ENCODE results near the gene LRP8. TPM values are rescaled to one million over a fixed set of nuclear protein-coding genes. Genes with fewer than 3 reads are reported as not detected.

The LRP8 gene
- total RNA-seq, 1 experiment from 2014 or later = 56.3 TPM

DNA sequence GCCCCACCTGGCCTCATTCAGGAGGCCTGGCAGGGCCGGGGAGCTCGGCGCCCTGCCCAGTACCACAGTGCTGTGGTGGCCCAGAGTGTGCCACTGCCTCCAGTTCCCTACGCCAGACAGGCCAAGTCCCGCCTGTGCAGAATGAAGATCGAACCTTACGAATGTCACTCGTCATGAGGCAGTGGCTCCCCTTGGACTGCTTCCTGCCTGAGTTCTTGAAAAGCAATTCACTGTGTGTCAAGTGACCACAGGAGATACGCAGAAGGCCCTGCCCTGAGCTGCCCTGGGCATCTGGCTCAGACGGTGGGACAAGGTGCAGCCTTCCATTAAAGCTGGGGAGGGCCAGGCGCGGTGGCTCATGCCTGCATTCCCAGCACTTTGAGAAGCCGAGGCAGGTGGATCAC lies 49.6 kb upstream of the LRP8 start (continued):
- TF ChIP-seq, protein P1, sequence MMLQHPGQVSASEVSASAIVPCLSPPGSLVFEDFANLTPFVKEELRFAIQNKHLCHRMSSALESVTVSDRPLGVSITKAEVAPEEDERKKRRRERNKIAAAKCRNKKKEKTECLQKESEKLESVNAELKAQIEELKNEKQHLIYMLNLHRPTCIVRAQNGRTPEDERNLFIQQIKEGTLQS (IDR thresholded peaks at IDR 0.05) = no peak
- TF ChIP-seq SP1 (IDR thresholded peaks at IDR 0.05; ENCODE audit: low read depth) = no peak
- TF ChIP-seq ZFX (IDR thresholded peaks at IDR 0.05) = no peak
- TF ChIP-seq, protein P2, sequence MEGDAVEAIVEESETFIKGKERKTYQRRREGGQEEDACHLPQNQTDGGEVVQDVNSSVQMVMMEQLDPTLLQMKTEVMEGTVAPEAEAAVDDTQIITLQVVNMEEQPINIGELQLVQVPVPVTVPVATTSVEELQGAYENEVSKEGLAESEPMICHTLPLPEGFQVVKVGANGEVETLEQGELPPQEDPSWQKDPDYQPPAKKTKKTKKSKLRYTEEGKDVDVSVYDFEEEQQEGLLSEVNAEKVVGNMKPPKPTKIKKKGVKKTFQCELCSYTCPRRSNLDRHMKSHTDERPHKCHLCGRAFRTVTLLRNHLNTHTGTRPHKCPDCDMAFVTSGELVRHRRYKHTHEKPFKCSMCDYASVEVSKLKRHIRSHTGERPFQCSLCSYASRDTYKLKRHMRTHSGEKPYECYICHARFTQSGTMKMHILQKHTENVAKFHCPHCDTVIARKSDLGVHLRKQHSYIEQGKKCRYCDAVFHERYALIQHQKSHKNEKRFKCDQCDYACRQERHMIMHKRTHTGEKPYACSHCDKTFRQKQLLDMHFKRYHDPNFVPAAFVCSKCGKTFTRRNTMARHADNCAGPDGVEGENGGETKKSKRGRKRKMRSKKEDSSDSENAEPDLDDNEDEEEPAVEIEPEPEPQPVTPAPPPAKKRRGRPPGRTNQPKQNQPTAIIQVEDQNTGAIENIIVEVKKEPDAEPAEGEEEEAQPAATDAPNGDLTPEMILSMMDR (IDR thresholded peaks at IDR 0.05 in 2 of 3, conservative IDR thresholded peaks at IDR 0.05 in 1 of 3; ENCODE audit: borderline replicate concordance in 1 of 3, insufficient read depth in 1 of 3, low read depth in 2 of 3, low read length in 2 of 3) = no peak
- no peak for TF ChIP-seq POLR2AphosphoS5 (IDR thresholded peaks at IDR 0.05; ENCODE audit: low read depth, low read length)

DNA sequence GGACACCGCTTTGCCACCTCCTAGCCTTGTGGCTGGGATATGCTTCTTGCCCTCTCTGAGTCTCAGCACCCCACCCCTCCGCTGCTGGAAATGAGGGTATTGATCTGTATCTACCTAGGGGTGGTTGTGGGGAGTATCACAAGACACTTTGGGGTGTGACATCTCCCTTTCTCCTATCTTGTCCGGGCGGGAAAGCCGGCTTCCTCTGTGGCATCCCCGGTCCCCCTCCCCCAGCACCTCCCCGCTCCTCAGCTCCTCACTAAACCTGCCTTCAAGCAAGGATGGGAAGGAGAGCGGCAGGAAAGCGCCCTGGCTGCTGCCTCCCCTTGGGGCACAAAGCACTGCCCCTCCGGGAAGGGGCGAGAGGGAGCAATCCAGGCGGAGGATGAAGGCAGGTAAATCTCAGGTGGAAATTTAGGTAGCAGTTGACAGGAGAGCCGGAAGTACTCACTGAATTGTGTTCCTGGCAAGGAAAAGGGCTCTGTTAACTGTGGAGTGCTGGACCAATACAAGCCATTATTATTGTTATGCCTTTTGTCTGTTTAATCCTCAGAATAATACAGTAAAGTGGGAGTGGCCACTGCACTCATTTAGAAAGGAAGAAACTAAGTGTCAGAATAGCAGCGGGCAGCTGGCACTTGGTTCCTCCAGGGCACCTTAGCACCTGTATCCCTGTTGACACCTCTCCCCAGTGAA lies 49.0 kb upstream of the LRP8 start:
- no peak overlapping the region for H3K4me2 ChIP-seq (ENCODE audit: low read length)
- H3K4me3 ChIP-seq (replicated peaks in 1 of 2; ENCODE audit: low read depth in 1 of 2, low read length in 2 of 2) = no peak overlapping the region
- no TSS peak for BruUV-seq (replicated peaks)
- no peaks in the 10 kb centered on the region for H3K79me2 ChIP-seq (ENCODE audit: insufficient read depth, low read length)
- no peaks in the 10 kb centered on the region for H3K36me3 ChIP-seq (ENCODE audit: control insufficient read depth in 1 of 2, insufficient read depth in 2 of 2, low read length in 2 of 2)
- H3K9ac ChIP-seq (ENCODE audit: low read length) = no peak overlapping the region
- no peaks in the 10 kb centered on the region for H4K20me1 ChIP-seq (ENCODE audit: insufficient read depth)
- H3K27ac ChIP-seq (ENCODE audit: low read depth, low read length) = no peak overlapping the region
- H3K4me1 ChIP-seq (ENCODE audit: control insufficient read depth in 1 of 2, insufficient read depth in 2 of 2, low read length in 2 of 2) = peaks cover 0 to 11% of the 10 kb centered on the region in 2 experiments; a peak in 2 of 4 replicates
- no peak overlapping the region for H2AFZ ChIP-seq (ENCODE audit: low read depth, low read length, poor library complexity, severe bottlenecking)
- intact Hi-C loops (cut with micrococcal nuclease) = no loop called here
- ChIA-PET CTCF (no interaction called here), POLR2A (no interaction called here), RAD21 (ENCODE audit: low non-redundant PET in 1 of 2, low total read pairs in 2 of 2, uncharacterized antibody in 2 of 2, unreplicated experiment in 2 of 2) (no interaction called here)
- H3K9me2 ChIP-seq (ENCODE audit: insufficient read depth) = no peaks in the 10 kb centered on the region
- no peaks in the 10 kb centered on the region for H3K27me3 ChIP-seq (ENCODE audit: insufficient read depth, low read length)
- TF ChIP-seq, protein P3, sequence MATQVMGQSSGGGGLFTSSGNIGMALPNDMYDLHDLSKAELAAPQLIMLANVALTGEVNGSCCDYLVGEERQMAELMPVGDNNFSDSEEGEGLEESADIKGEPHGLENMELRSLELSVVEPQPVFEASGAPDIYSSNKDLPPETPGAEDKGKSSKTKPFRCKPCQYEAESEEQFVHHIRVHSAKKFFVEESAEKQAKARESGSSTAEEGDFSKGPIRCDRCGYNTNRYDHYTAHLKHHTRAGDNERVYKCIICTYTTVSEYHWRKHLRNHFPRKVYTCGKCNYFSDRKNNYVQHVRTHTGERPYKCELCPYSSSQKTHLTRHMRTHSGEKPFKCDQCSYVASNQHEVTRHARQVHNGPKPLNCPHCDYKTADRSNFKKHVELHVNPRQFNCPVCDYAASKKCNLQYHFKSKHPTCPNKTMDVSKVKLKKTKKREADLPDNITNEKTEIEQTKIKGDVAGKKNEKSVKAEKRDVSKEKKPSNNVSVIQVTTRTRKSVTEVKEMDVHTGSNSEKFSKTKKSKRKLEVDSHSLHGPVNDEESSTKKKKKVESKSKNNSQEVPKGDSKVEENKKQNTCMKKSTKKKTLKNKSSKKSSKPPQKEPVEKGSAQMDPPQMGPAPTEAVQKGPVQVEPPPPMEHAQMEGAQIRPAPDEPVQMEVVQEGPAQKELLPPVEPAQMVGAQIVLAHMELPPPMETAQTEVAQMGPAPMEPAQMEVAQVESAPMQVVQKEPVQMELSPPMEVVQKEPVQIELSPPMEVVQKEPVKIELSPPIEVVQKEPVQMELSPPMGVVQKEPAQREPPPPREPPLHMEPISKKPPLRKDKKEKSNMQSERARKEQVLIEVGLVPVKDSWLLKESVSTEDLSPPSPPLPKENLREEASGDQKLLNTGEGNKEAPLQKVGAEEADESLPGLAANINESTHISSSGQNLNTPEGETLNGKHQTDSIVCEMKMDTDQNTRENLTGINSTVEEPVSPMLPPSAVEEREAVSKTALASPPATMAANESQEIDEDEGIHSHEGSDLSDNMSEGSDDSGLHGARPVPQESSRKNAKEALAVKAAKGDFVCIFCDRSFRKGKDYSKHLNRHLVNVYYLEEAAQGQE (IDR thresholded peaks at IDR 0.05; ENCODE audit: low read depth) = no peak
- TF ChIP-seq ELF1 (IDR thresholded peaks at IDR 0.05; ENCODE audit: borderline replicate concordance, low read depth) (no peak), CEBPB (IDR thresholded peaks at IDR 0.05; ENCODE audit: low read depth) (no peak), TCF7L2 (IDR thresholded peaks at IDR 0.05; ENCODE audit: borderline replicate concordance, extremely low read depth, insufficient read depth, insufficient read length) (no peak), POLR2AphosphoS5 (IDR thresholded peaks at IDR 0.05; ENCODE audit: low read depth, low read length) (no peak), JUND (IDR thresholded peaks at IDR 0.05) (no peak), ZNF274 (IDR thresholded peaks at IDR 0.05; ENCODE audit: low read depth, low read length) (no peak), EGR1 (IDR thresholded peaks at IDR 0.05; ENCODE audit: low read depth) (no peak)
- TF ChIP-seq, protein P1 (IDR thresholded peaks at IDR 0.05) = no peak
- TF ChIP-seq, protein P2 (IDR thresholded peaks at IDR 0.05 in 2 of 3, conservative IDR thresholded peaks at IDR 0.05 in 1 of 3; ENCODE audit: borderline replicate concordance in 1 of 3, insufficient read depth in 1 of 3, low read depth in 2 of 3, low read length in 2 of 3) = no peak
- TF ChIP-seq, protein P4, sequence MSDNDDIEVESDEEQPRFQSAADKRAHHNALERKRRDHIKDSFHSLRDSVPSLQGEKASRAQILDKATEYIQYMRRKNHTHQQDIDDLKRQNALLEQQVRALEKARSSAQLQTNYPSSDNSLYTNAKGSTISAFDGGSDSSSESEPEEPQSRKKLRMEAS (IDR thresholded peaks at IDR 0.05) = no peak
- ATAC-seq (no peak), DNase-seq (ENCODE audit: low read depth, low spot score) (no peak)
- no peaks in the 10 kb centered on the region for H3K9me3 ChIP-seq (ENCODE audit: control insufficient read depth in 1 of 2, insufficient read depth in 1 of 2, low read depth in 1 of 2, low read length in 2 of 2)
